ENCODE data around the gene RPE.

The RPE gene

DNA sequence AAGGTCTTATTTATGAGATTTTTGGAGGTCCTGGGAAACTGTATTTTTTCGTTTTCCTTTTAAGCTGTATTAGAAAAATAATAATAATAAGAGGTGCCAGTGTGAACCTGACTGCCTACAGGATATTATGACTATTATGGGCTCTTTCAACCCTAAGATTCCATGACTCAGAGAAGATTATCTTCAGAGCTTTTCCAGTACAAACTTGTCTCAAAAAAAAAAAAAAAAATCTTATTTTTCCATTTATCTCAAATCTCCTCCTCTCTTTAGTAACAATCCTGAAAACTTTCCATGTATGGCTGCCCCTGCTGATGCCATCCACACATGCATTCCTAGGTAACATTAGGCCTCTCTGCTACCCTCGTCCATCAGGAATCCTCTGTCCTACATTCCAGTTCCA, 36.7 kb upstream of the RPE start:
- peaks cover 0 to 3% of the 10 kb centered on the region in 2 donors for H3K27me3 ChIP-seq
- H3K36me3 ChIP-seq: no peaks in the 10 kb centered on the region
- peaks cover 0 to 2% (median 0%) of the 10 kb centered on the region in 4 donors for H3K4me1 ChIP-seq
- no peak for TF ChIP-seq CTCF (IDR thresholded peaks at IDR 0.05)
- H3K4me3 ChIP-seq: no peak overlapping the region
- H3K27ac ChIP-seq: no peak overlapping the region
- no peaks in the 10 kb centered on the region for H3K9me3 ChIP-seq
- no peak for DNase-seq
- intact Hi-C loops (cut with DNase I; ENCODE audit: low total_unique reads): loop anchor here (5.0 kb wide), 1 partner anchor 427 kb away; no protein-coding TSS in a partner anchor

DNA sequence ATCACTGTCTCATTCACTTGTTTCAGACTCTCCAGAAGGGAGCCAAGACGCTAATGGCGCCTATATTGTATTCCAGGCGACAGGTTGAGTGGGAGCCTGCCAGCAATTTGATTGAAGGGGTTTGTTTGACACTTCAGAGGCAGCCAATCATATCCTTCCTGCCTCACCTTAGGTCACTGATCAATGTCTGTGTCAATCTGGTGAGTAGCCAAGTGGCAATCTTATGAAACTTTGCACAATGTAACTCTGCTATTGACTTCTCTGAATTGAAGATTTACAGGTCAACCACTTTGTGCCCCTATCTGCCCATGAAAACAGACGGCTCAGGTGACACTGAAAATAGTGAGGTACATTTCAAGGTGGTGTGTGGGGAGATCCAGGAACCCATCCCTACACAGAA, 32.7 kb upstream of the RPE start:
- Histone ChIP-seq H3K27ac (no peak overlapping the region), H3K4me3 (no peak overlapping the region), H3K36me3 (no peaks in the 10 kb centered on the region), H3K4me1 (no peaks in the 10 kb centered on the region), H3K27me3 (peaks cover 0 to 3% of the 10 kb centered on the region in 2 donors), H3K9me3 (no peaks in the 10 kb centered on the region)
- DNase-seq: no peak
- TF ChIP-seq CTCF (IDR thresholded peaks at IDR 0.05): no peak
- intact Hi-C loops (cut with DNase I; ENCODE audit: low total_unique reads): loop anchor here (5.0 kb wide), 1 partner anchor 423 kb away; no protein-coding TSS in a partner anchor

DNA sequence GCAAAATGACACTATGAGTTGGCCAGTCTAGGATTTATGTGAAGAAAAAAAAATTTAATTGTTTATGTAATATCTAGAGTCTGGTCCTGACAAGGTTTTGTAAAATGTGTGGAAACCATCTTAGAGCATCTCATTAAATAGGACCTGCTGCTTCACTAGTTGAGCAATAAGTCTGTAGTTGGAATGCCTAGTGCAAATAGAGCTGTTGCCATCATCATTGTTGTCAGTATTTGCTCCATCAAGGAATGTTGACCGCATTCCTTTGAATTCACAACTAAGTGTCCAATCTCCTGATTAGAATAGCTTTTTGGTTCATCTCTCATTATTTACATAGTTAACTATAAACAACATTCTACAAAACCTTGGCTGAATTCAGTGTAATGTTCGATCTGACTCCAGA, 32.2 kb upstream of the RPE start:
- TF ChIP-seq CTCF (IDR thresholded peaks at IDR 0.05): no peak
- DNase-seq: no peak
- Histone ChIP-seq H3K27ac (no peak overlapping the region), H3K4me3 (no peak overlapping the region), H3K36me3 (no peaks in the 10 kb centered on the region), H3K9me3 (no peaks in the 10 kb centered on the region), H3K27me3 (peaks cover 0 to 3% of the 10 kb centered on the region in 2 donors), H3K4me1 (no peaks in the 10 kb centered on the region)
- intact Hi-C loops (cut with DNase I; ENCODE audit: low total_unique reads): no loop called here

GRCh38 chr2:209970711-209971110, 31.7 kb upstream of the RPE start:
- intact Hi-C loops (cut with DNase I; ENCODE audit: low total_unique reads): no loop called here
- no peak overlapping the region for H3K4me3 ChIP-seq

GRCh38 chr2:209973328-209973727, 29.1 kb upstream of the RPE start:
- Histone ChIP-seq H3K36me3 (no peaks in the 10 kb centered on the region), H3K9me3 (no peaks in the 10 kb centered on the region), H3K4me3 (no peak overlapping the region), H3K27ac (no peak overlapping the region), H3K4me1 (no peaks in the 10 kb centered on the region), H3K27me3 (no peaks in the 10 kb centered on the region)
- TF ChIP-seq CTCF (IDR thresholded peaks at IDR 0.05): no peak
- no peak for DNase-seq
- intact Hi-C loops (cut with DNase I; ENCODE audit: low total_unique reads): no loop called here

More at GRCh38 chr2:209970711-209971110, 31.7 kb upstream of the RPE start:
- Histone ChIP-seq H3K4me1 (no peaks in the 10 kb centered on the region), H3K36me3 (no peaks in the 10 kb centered on the region), H3K27me3 (peaks cover 0 to 3% of the 10 kb centered on the region in 2 donors), H3K9me3 (no peaks in the 10 kb centered on the region), H3K27ac (no peak overlapping the region)
- DNase-seq: no peak
- TF ChIP-seq CTCF (IDR thresholded peaks at IDR 0.05): no peak

GRCh38 chr2:209974576-209974975, 27.9 kb upstream of the RPE start:
- H3K27me3 ChIP-seq: no peaks in the 10 kb centered on the region
- H3K9me3 ChIP-seq: no peaks in the 10 kb centered on the region
- H3K36me3 ChIP-seq: no peaks in the 10 kb centered on the region
- DNase-seq: no peak
- no peak for TF ChIP-seq CTCF (IDR thresholded peaks at IDR 0.05)
- H3K4me1 ChIP-seq: no peaks in the 10 kb centered on the region
- no peak overlapping the region for H3K4me3 ChIP-seq
- no peak overlapping the region for H3K27ac ChIP-seq
- intact Hi-C loops (cut with DNase I; ENCODE audit: low total_unique reads): no loop called here

Data from tibial artery (tissue), 4 donors.